H9 (cell line): ENCODE measurements around the gene CDC123. TPM values are rescaled to one million over a fixed set of nuclear protein-coding genes. Genes with fewer than 3 reads are reported as not detected.

Experiments
- DNase-seq: peaks from one replicate; pipeline ENCODE4 v3.0.0-alpha.2; 2017
- H2AFZ ChIP-seq: one replicate; pipeline ENCODE4 v1.6.1; 2013; ENCODE audit warnings: mild to moderate bottlenecking, low read length, control low read depth, moderate library complexity
- H2AK5ac ChIP-seq: 2 replicates; pipeline ENCODE4 v1.6.1; 2013; ENCODE audit warnings: low read length, control low read depth, mixed read lengths; ENCODE audit not compliant: insufficient read length
- H2BK120ac ChIP-seq: one replicate; pipeline ENCODE4 v1.6.1; 2013; ENCODE audit warnings: low read depth, mild to moderate bottlenecking, low read length, control low read depth, inconsistent platforms; ENCODE audit not compliant: poor library complexity, severe bottlenecking
- H2BK12ac ChIP-seq: 2 replicates; pipeline ENCODE4 v1.6.1; 2013; ENCODE audit warnings: low read length, control low read depth, mixed read lengths, low read depth; ENCODE audit not compliant: insufficient read length
- H2BK15ac ChIP-seq: 2 replicates; pipeline ENCODE4 v1.6.1; 2013; ENCODE audit warnings: low read depth, low read length, control low read depth
- H2BK20ac ChIP-seq: one replicate; pipeline ENCODE4 v1.6.1; 2013; ENCODE audit warnings: low read depth, mild to moderate bottlenecking, low read length, control low read depth, inconsistent platforms; ENCODE audit not compliant: poor library complexity, severe bottlenecking
- H2BK5ac ChIP-seq: 2 replicates; pipeline ENCODE4 v1.6.1; 2013; ENCODE audit warnings: low read length, control low read depth, mixed read lengths; ENCODE audit not compliant: insufficient read length
- H3K14ac ChIP-seq: 2 replicates; pipeline ENCODE4 v1.6.1; 2013; ENCODE audit warnings: low read length, control low read depth; ENCODE audit not compliant: insufficient read depth
- H3K18ac ChIP-seq: 2 replicates; pipeline ENCODE4 v1.6.1; 2013; ENCODE audit warnings: low read depth, mild to moderate bottlenecking, mixed read lengths, low read length, control low read depth; ENCODE audit not compliant: insufficient read length
- H3K23ac ChIP-seq: 2 replicates; pipeline ENCODE4 v1.6.1; 2013; ENCODE audit warnings: low read length, control low read depth, mixed read lengths, low read depth; ENCODE audit not compliant: insufficient read length
- H3K23me2 ChIP-seq: 2 replicates; pipeline ENCODE4 v1.6.1; 2013; ENCODE audit warnings: low read depth, mild to moderate bottlenecking, mixed read lengths, low read length, control low read depth; ENCODE audit not compliant: insufficient read length, poor library complexity, severe bottlenecking
- H3K27ac ChIP-seq: 2 replicates; pipeline ENCODE4 v1.5.1; 2013; ENCODE audit warnings: low read length, control low read depth, mixed read lengths, low read depth; ENCODE audit not compliant: insufficient read length
- H3K27me3 ChIP-seq: 2 replicates; pipeline ENCODE4 v1.6.1; 2013; ENCODE audit warnings: low read length, control low read depth, inconsistent platforms; ENCODE audit not compliant: insufficient read depth
- H3K4ac ChIP-seq: 2 replicates; pipeline ENCODE4 v1.6.1; 2013; ENCODE audit warnings: low read depth, mild to moderate bottlenecking, control low read depth, inconsistent platforms, low read length, moderate library complexity
- H3K4me1 ChIP-seq: 2 replicates; pipeline ENCODE4 v1.6.1; 2013; ENCODE audit warnings: low read length, control low read depth, inconsistent platforms; ENCODE audit not compliant: insufficient read depth
- H3K4me2 ChIP-seq: 2 replicates; pipeline ENCODE4 v1.6.1; 2013; ENCODE audit warnings: low read length, control low read depth, mixed read lengths; ENCODE audit not compliant: insufficient read length, insufficient read depth
- H3K56ac ChIP-seq: 2 replicates; pipeline ENCODE4 v1.6.1; 2013; ENCODE audit warnings: low read depth, mild to moderate bottlenecking, mixed read lengths, low read length, control low read depth; ENCODE audit not compliant: insufficient read length
- H3K79me1 ChIP-seq: 2 replicates; pipeline ENCODE4 v1.6.1; 2013; ENCODE audit warnings: low read depth, mild to moderate bottlenecking, moderate library complexity, low read length, control low read depth, inconsistent platforms; ENCODE audit not compliant: insufficient read depth, poor library complexity, severe bottlenecking
- H3K79me2 ChIP-seq: 2 replicates; pipeline ENCODE4 v1.6.1; 2013; ENCODE audit warnings: low read length, control low read depth, inconsistent platforms; ENCODE audit not compliant: insufficient read depth
- H3K9ac ChIP-seq: 2 replicates; pipeline ENCODE4 v1.6.1; 2013; ENCODE audit warnings: low read length, control low read depth, mixed read lengths; ENCODE audit not compliant: insufficient read length; ENCODE audit errors: extremely low read depth
- H3K9me3 ChIP-seq: one replicate; pipeline ENCODE4 v1.6.1; 2013; ENCODE audit warnings: low read depth, low read length, inconsistent platforms; ENCODE audit not compliant: control insufficient read depth
- H3T11ph ChIP-seq: one replicate; pipeline ENCODE4 v1.6.1; 2013; ENCODE audit warnings: mild to moderate bottlenecking, low read length, control low read depth, inconsistent platforms
- H4K20me1 ChIP-seq: one replicate; pipeline ENCODE4 v1.6.1; 2013; ENCODE audit not compliant: control insufficient read depth, insufficient read length, insufficient read depth
- H4K5ac ChIP-seq: 2 replicates; pipeline ENCODE4 v1.6.1; 2013; ENCODE audit warnings: low read depth, mild to moderate bottlenecking, mixed read lengths, low read length, control low read depth; ENCODE audit not compliant: insufficient read length
- H4K8ac ChIP-seq: replicated peaks from 2 replicates; pipeline ENCODE4 v1.6.1; 2013; ENCODE audit warnings: low read length, control low read depth, mixed read lengths, low read depth; ENCODE audit not compliant: insufficient read length
- H4K91ac ChIP-seq: 2 replicates; pipeline ENCODE4 v1.6.1; 2013; ENCODE audit warnings: low read depth, mild to moderate bottlenecking, moderate library complexity, mixed read lengths, low read length, control low read depth; ENCODE audit not compliant: insufficient read length
- H3K27ac Mint-ChIP-seq, 3 experiments: 2 replicates in 2 of 3; 3 replicates in 1 of 3; pipeline ENCODE4 v1.8.0; 2020 to 2021; ENCODE audit warnings: mixed read lengths in 3 of 3, mild to moderate bottlenecking in 1 of 3, moderate library complexity in 1 of 3
- H3K27me3 Mint-ChIP-seq: 2 replicates; pipeline ENCODE4 v1.8.0; 2021; ENCODE audit warnings: low read depth, mild to moderate bottlenecking, moderate library complexity, mixed read lengths
- H3K36me3 Mint-ChIP-seq, 3 experiments: 2 replicates in 2 of 3; 3 replicates in 1 of 3; pipeline ENCODE4 v1.8.0; 2020 to 2021; ENCODE audit warnings: low read depth in 3 of 3, mixed read lengths in 3 of 3; ENCODE audit not compliant: insufficient read depth in 1 of 3
- H3K4me1 Mint-ChIP-seq, 2 experiments: 2 replicates each; pipeline ENCODE4 v1.8.0; 2020; ENCODE audit warnings: mixed read lengths in 2 of 2
- H3K4me3 Mint-ChIP-seq, 2 experiments: 2 replicates in 1 of 2; 3 replicates in 1 of 2; pipeline ENCODE4 v1.8.0; 2020 to 2021; ENCODE audit warnings: mild to moderate bottlenecking in 2 of 2, mixed read lengths in 2 of 2, moderate library complexity in 1 of 2
- H3K9me3 Mint-ChIP-seq, 2 experiments: 2 replicates in 1 of 2; 3 replicates in 1 of 2; pipeline ENCODE4 v1.8.0; 2020; ENCODE audit warnings: mild to moderate bottlenecking in 2 of 2, mixed read lengths in 2 of 2, moderate library complexity in 1 of 2
- CTCF ChIP-seq: fragments of 200-600 bp; sonication (generic); conservative IDR thresholded peaks from 3 replicates; pipeline ENCODE4 v1.8.0; 2021; ENCODE audit warnings: antibody characterized with exemption, mild to moderate bottlenecking
- WGBS: extraction: QIAGEN DNeasy Blood & Tissue Kit; methylation state at CpG from one replicate; pipeline ENCODE4 v1.1.7; 2013; ENCODE audit warnings: missing lambda C conversion rate, low lambda C conversion rate, mixed read lengths; ENCODE audit not compliant: insufficient read length; ENCODE audit errors: extremely low coverage; 5-methylcytosine and 5-hydroxymethylcytosine counted together
- total RNA-seq: library from RNA; stranded (reverse); gene quantifications from 2 replicates; pipeline ENCODE4 v1.2.1, GENCODE V29; 2021

CDC123 gene
- total RNA-seq, 1 experiment from 2014 or later, result 159 TPM

GRCh38 chr10:12189426-12189825 is 6.6 kb upstream of the CDC123 start:
- no peaks in the 10 kb centered on the region for H3K9me3 ChIP-seq
- no peak overlapping the region for H3K23ac ChIP-seq
- H4K8ac ChIP-seq, result no peak overlapping the region
- no peak overlapping the region for H3K56ac ChIP-seq
- peak overlapping the region in 2 of 3 experiments; percentile 18 to 48; a peak in 2 of 7 replicates for H3K27ac Mint-ChIP-seq
- H3K14ac ChIP-seq, result no peak overlapping the region
- H2BK5ac ChIP-seq, result no peak overlapping the region
- no peak overlapping the region for H3T11ph ChIP-seq
- no peak overlapping the region for H2BK120ac ChIP-seq
- peaks cover 2% of the 10 kb centered on the region; the same call in 1 of the 2 replicates for H3K4me1 ChIP-seq
- H3K79me1 ChIP-seq, result peaks cover 21% of the 10 kb centered on the region
- H3K4me2 ChIP-seq, result no peak overlapping the region
- no peaks in the 10 kb centered on the region for H3K23me2 ChIP-seq
- H3K4me3 Mint-ChIP-seq, result no peak overlapping the region
- no peak overlapping the region for H2BK20ac ChIP-seq
- no peaks in the 10 kb centered on the region for H4K20me1 ChIP-seq
- peaks cover 8 to 11% of the 10 kb centered on the region in 2 experiments for H3K4me1 Mint-ChIP-seq
- H3K27me3 Mint-ChIP-seq, result no peaks in the 10 kb centered on the region
- H3K79me2 ChIP-seq, result peaks cover 12% of the 10 kb centered on the region; the same call in 1 of the 2 replicates
- H2BK15ac ChIP-seq, result no peak overlapping the region
- no peak for TF ChIP-seq CTCF
- H3K27me3 ChIP-seq, result no peaks in the 10 kb centered on the region
- H3K9me3 Mint-ChIP-seq, result no peaks in the 10 kb centered on the region
- H2AK5ac ChIP-seq, result no peak overlapping the region
- WGBS, result no CpG with 5 or more reads among the region's 10 CpGs
- no peak overlapping the region for H2BK12ac ChIP-seq
- H3K18ac ChIP-seq, result no peak overlapping the region
- peaks cover 15 to 39% (median 37%) of the 10 kb centered on the region in 3 experiments; a peak in 6 of 7 replicates for H3K36me3 Mint-ChIP-seq
- H3K27ac ChIP-seq, result no peak overlapping the region
- no peak overlapping the region for H4K5ac ChIP-seq
- no peak overlapping the region for H2AFZ ChIP-seq
- H3K4ac ChIP-seq, result no peak overlapping the region
- no peak for DNase-seq
- no peak overlapping the region for H3K9ac ChIP-seq
- no peak overlapping the region for H4K91ac ChIP-seq
